SK-N-SH (cell line): ENCODE results near the gene BCL2L13. TPM values are rescaled to one million over a fixed set of nuclear protein-coding genes. Genes with fewer than 3 reads are reported as not detected.

ENCODE experiments used
- CTCF ChIA-PET: fragments of 300-600, 350-600 bp; formaldehyde crosslinking; extraction: SDS; loops from one replicate; lab custom pipeline; 2021; lab: Yijun Ruan, JAX
- POLR2A ChIA-PET: fragments of 350-600 bp; sonication (Branson Sonifier 250); formaldehyde crosslinking; extraction: SDS; loops from one replicate; lab custom pipeline; 2020; ENCODE audit warnings: antibody characterized with exemption, inconsistent platforms; lab: Yijun Ruan, JAX
- DNase-seq: peaks from one replicate; pipeline ENCODE4 v3.0.0; 2012
- H2AFZ ChIP-seq: fragments of 200-600 bp; sonication (generic); 2 replicates; pipeline ENCODE4 v1.8.1; 2016; ENCODE audit warnings: antibody characterized with exemption, mild to moderate bottlenecking, low read depth
- H3F3A ChIP-seq: fragments of 200-600 bp; sonication (generic); replicated peaks from 2 replicates; pipeline ENCODE3; 2016; ENCODE audit warnings: antibody characterized with exemption, mild to moderate bottlenecking; ENCODE audit not compliant: insufficient read depth
- H3K27ac ChIP-seq, 2 experiments: fragments of 200-500 bp in 1 of 2; fragments of 200-600 bp in 1 of 2; sonication (Bioruptor generic) in 1 of 2; sonication (generic), shearing (Covaris generic) in 1 of 2; 2 replicates each; pipeline versions ENCODE4 v1.5.1 to v1.6.1; 2014 to 2016; ENCODE audit warnings: low read depth in 2 of 2, inconsistent platforms in 1 of 2, low read length in 1 of 2, mild to moderate bottlenecking in 1 of 2, mixed read lengths in 1 of 2
- H3K27me3 ChIP-seq: fragments of 200-600 bp; sonication (generic), shearing (Covaris generic); 2 replicates; pipeline ENCODE4 v1.6.1; 2016; ENCODE audit warnings: mixed run types; ENCODE audit not compliant: insufficient read depth
- H3K36me3 ChIP-seq, 2 experiments: fragments of 200-500 bp in 1 of 2; fragments of 200-600 bp in 1 of 2; sonication (Bioruptor generic) in 1 of 2; sonication (generic) in 1 of 2; replicated peaks in 1 of 2; 2 replicates each; pipeline versions ENCODE3 to v1.5.1; 2014 to 2016; ENCODE audit warnings: low read length in 1 of 2, mild to moderate bottlenecking in 1 of 2; ENCODE audit not compliant: insufficient read depth in 2 of 2, control insufficient read depth in 1 of 2
- H3K4me1 ChIP-seq, 2 experiments: fragments of 200-500 bp in 1 of 2; fragments of 200-600 bp in 1 of 2; sonication (Bioruptor generic) in 1 of 2; sonication (generic), shearing (Covaris generic) in 1 of 2; 2 replicates each; pipeline versions ENCODE4 v1.5.1 to v1.6.1; 2014 to 2016; ENCODE audit warnings: low read depth in 1 of 2, low read length in 1 of 2, mixed run types in 1 of 2; ENCODE audit not compliant: insufficient read depth in 2 of 2, control insufficient read depth in 1 of 2
- H3K4me2 ChIP-seq: fragments of 200-600 bp; sonication (generic), shearing (Covaris generic); 2 replicates; pipeline ENCODE4 v1.6.1; 2017; ENCODE audit warnings: mixed run types
- H3K4me3 ChIP-seq, 2 experiments: fragments of 200-500 bp in 1 of 2; fragments of 200-600 bp in 1 of 2; sonication (Bioruptor generic) in 1 of 2; sonication (generic), shearing (Covaris generic) in 1 of 2; 2 replicates each; pipeline versions ENCODE4 v1.5.1 to v1.8.1; 2014 to 2016; ENCODE audit warnings: low read depth in 2 of 2, inconsistent platforms in 1 of 2, low read length in 1 of 2, mild to moderate bottlenecking in 1 of 2, mixed read lengths in 1 of 2, moderate library complexity in 1 of 2
- H3K79me2 ChIP-seq: fragments of 200-600 bp; sonication (generic); 2 replicates; pipeline ENCODE4 v1.8.1; 2017; ENCODE audit warnings: mild to moderate bottlenecking; ENCODE audit not compliant: insufficient read depth
- H3K9ac ChIP-seq: fragments of 200-600 bp; sonication (generic); 2 replicates; pipeline ENCODE4 v1.6.1; 2017; ENCODE audit warnings: mixed run types
- H3K9me2 ChIP-seq: fragments of 200-600 bp; sonication (generic); 2 replicates; pipeline ENCODE4 v1.6.1; 2017; ENCODE audit warnings: mixed run types
- H3K9me3 ChIP-seq: fragments of 200-600 bp; sonication (generic); 2 replicates; pipeline ENCODE4 v1.6.1; 2017; ENCODE audit warnings: mixed run types, mild to moderate bottlenecking, moderate library complexity
- H4K20me1 ChIP-seq: fragments of 200-600 bp; sonication (generic); 2 replicates; pipeline ENCODE4 v1.6.1; 2017; ENCODE audit warnings: mild to moderate bottlenecking, mixed run types; ENCODE audit not compliant: insufficient read depth
- CHD2 ChIP-seq: fragments of 150-350 bp; IDR thresholded peaks from 2 replicates; pipeline ENCODE4 v1.6.1; 2018; ENCODE audit warnings: low read length; ENCODE audit not compliant: partially characterized antibody
- EP300 ChIP-seq, 2 experiments: IDR thresholded peaks; 2 replicates each; pipeline versions ENCODE4 v1.4.0 to v1.6.1; 2012; ENCODE audit warnings: borderline replicate concordance in 1 of 2, low read depth in 1 of 2, low read length in 1 of 2
- EZH2phosphoT487 ChIP-seq: fragments of 200-600 bp; sonication (generic); IDR thresholded peaks from 2 replicates; pipeline ENCODE4 v1.6.1; 2017; ENCODE audit warnings: low read depth, mixed run types, mild to moderate bottlenecking, antibody characterized with exemption, moderate library complexity, borderline replicate concordance
- FOSL2 ChIP-seq: IDR thresholded peaks from 2 replicates; pipeline ENCODE4 v1.4.0; 2012; ENCODE audit warnings: low read depth, mild to moderate bottlenecking, moderate library complexity, borderline replicate concordance
- FOXJ3 ChIP-seq: sonication (generic); formaldehyde crosslinking; IDR thresholded peaks from 2 replicates; pipeline ENCODE4 v1.5.1; 2020; ENCODE audit warnings: mild to moderate bottlenecking, missing genetic modification reagents
- GABPA ChIP-seq: IDR thresholded peaks from 2 replicates; pipeline ENCODE4 v1.4.0; 2012; ENCODE audit warnings: low read depth, mild to moderate bottlenecking
- JUND ChIP-seq: IDR thresholded peaks from 2 replicates; pipeline ENCODE4 v1.4.0; 2012
- MXI1 ChIP-seq: IDR thresholded peaks from 2 replicates; pipeline ENCODE4 v1.6.1; 2012; ENCODE audit warnings: mild to moderate bottlenecking, low read depth, low read length, improper control_type of control experiment
- NFIC ChIP-seq: IDR thresholded peaks from 2 replicates; pipeline ENCODE4 v1.4.0; 2012; ENCODE audit warnings: borderline replicate concordance
- RFX5 ChIP-seq: IDR thresholded peaks from 2 replicates; pipeline ENCODE4 v1.6.1; 2012; ENCODE audit warnings: mild to moderate bottlenecking, improper control_type of control experiment, low read length
- RXRA ChIP-seq: IDR thresholded peaks from 2 replicates; pipeline ENCODE4 v1.4.0; 2012; ENCODE audit warnings: low read depth, mild to moderate bottlenecking, borderline replicate concordance
- SIN3A ChIP-seq: IDR thresholded peaks from 2 replicates; pipeline ENCODE4 v1.6.1; 2012; ENCODE audit warnings: low read depth, mild to moderate bottlenecking, low read length, moderate library complexity, borderline replicate concordance
- TAF1 ChIP-seq: IDR thresholded peaks from 2 replicates; pipeline ENCODE4 v1.6.1; 2012; ENCODE audit warnings: low read depth, mild to moderate bottlenecking, low read length, moderate library complexity, borderline replicate concordance
- TCF12 ChIP-seq: IDR thresholded peaks from 2 replicates; pipeline ENCODE4 v1.4.0; 2012
- TEAD4 ChIP-seq: IDR thresholded peaks from 2 replicates; pipeline ENCODE4 v1.4.0; 2012; ENCODE audit warnings: mild to moderate bottlenecking, borderline replicate concordance; ENCODE audit not compliant: insufficient read depth
- WGBS: methylation state at CpG from one replicate; pipeline ENCODE4 v1.1.6; 2017; ENCODE audit warnings: low lambda C conversion rate; 5-methylcytosine and 5-hydroxymethylcytosine counted together
- polyA plus RNA-seq, 3 experiments: library from polyadenylated mRNA; depleted of rRNA; stranded (reverse); fragments of >200 nt; gene quantifications; 2 replicates each; pipeline ENCODE4 v1.2.3, GENCODE V29; 2012
- TF ChIP-seq, protein P1 (sequence below): IDR thresholded peaks from 2 replicates; pipeline ENCODE4; 2012
- TF ChIP-seq, protein P2 (sequence below): IDR thresholded peaks from 2 replicates; pipeline ENCODE4 v1.4.0; 2012; ENCODE audit warnings: low read depth, borderline replicate concordance
- TF ChIP-seq, protein P3 (sequence below): fragments of 150-350 bp; IDR thresholded peaks from 2 replicates; pipeline ENCODE4 v1.6.1; 2017; ENCODE audit warnings: antibody characterized with exemption, low read length, low read depth, borderline replicate concordance

BCL2L13 gene
- polyA plus RNA-seq, 1 of the 3 experiments (the other 2 are of a cell fraction) = 37.1 TPM

DNA sequence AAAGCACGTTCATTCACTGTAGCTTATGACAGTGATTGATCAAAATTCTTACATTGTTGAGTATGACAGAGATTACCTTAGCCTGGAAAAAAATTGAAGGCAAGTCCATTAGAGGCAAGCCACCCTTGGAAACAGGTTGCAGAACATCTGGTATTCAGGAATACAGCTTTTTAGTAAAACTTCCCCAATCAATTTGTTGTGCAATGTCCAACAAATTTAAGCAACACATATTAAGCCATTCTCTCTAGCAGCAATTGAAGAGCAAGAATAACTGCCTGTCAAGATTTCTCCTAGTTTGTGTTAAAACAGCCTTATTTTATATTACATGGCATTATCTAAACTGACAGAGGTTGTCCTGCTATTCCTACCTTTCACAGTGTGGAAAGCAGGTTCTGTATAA is 37.0 kb downstream of the BCL2L13 start (continued):
- no peak for TF ChIP-seq RXRA
- TF ChIP-seq JUND = no peak
- TF ChIP-seq, protein P1, sequence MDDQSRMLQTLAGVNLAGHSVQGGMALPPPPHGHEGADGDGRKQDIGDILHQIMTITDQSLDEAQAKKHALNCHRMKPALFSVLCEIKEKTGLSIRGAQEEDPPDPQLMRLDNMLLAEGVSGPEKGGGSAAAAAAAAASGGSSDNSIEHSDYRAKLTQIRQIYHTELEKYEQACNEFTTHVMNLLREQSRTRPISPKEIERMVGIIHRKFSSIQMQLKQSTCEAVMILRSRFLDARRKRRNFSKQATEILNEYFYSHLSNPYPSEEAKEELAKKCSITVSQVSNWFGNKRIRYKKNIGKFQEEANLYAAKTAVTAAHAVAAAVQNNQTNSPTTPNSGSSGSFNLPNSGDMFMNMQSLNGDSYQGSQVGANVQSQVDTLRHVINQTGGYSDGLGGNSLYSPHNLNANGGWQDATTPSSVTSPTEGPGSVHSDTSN = no peak
- TF ChIP-seq, protein P2, sequence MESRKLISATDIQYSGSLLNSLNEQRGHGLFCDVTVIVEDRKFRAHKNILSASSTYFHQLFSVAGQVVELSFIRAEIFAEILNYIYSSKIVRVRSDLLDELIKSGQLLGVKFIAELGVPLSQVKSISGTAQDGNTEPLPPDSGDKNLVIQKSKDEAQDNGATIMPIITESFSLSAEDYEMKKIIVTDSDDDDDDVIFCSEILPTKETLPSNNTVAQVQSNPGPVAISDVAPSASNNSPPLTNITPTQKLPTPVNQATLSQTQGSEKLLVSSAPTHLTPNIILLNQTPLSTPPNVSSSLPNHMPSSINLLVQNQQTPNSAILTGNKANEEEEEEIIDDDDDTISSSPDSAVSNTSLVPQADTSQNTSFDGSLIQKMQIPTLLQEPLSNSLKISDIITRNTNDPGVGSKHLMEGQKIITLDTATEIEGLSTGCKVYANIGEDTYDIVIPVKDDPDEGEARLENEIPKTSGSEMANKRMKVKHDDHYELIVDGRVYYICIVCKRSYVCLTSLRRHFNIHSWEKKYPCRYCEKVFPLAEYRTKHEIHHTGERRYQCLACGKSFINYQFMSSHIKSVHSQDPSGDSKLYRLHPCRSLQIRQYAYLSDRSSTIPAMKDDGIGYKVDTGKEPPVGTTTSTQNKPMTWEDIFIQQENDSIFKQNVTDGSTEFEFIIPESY = no peak

DNA sequence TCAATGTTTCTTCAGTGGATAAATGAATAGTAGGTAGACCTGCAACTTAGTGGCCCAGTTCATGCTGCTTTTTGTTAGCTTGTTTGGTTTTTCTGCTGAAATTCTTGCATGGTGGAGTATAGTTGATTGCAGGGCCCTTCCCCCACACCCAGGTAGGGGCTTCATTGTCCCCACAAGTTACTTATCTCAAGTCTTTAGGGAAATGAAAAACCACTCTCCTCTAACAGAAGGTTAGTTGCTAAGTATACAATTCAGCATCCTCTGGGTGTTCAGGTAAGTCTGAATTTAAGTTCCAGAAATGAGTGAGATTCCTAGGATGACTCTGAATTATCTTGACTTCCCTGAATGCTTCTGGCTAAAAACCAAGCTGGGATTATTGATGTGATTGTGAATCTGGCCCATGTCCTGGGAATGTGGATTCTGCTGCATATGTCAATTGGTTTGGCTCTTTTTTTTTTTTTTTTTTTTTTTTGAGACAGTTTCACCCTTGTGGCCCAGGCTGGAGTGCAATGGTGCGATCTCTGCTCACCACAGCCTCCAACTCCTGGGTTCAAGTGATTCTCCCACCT is 40.3 kb downstream of the BCL2L13 start:
- H3K79me2 ChIP-seq = peaks cover 45% of the 10 kb centered on the region
- POLR2A ChIA-PET = no interaction called here
- no peaks in the 10 kb centered on the region for H3K36me3 ChIP-seq
- H3K9me2 ChIP-seq = no peaks in the 10 kb centered on the region
- no peaks in the 10 kb centered on the region for H3K9me3 ChIP-seq
- H3K27me3 ChIP-seq = no peaks in the 10 kb centered on the region
- H4K20me1 ChIP-seq = no peaks in the 10 kb centered on the region
- no peak overlapping the region for H3K27ac ChIP-seq
- no peak overlapping the region for H2AFZ ChIP-seq
- no peak for DNase-seq
- H3K4me2 ChIP-seq = no peak overlapping the region
- peaks cover 12% of the 10 kb centered on the region for H3F3A ChIP-seq
- WGBS = 100% methylated on average over 1 of the region's 1 CpG
- CTCF ChIA-PET = no interaction called here
- no peaks in the 10 kb centered on the region for H3K4me1 ChIP-seq
- H3K4me3 ChIP-seq = no peak overlapping the region
- no peak overlapping the region for H3K9ac ChIP-seq
- no peak for TF ChIP-seq MXI1
- TF ChIP-seq TCF12 = 0 out of 2 replicates have a peak, but pooled peaks have one; percentile 8

DNA sequence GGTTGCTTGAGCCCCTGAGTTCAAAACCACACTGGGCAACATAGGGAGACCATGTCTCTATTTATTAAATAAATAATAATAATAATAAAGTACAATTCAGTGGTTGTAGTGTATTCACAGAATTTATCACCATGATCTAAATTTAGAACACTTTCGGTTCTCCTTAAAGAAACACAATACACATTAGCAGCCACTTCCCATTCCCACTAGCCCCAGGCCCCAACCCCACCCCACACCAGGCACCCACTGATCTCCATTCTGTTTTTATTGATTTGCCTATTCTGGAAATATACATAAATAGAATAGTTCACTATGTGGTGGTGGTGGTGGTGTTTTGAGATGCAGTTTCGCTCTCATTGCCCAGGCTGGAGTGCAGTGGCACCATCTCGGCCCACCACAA is 45.7 kb downstream of the BCL2L13 start:
- Histone ChIP-seq H3K9me2 (no peaks in the 10 kb centered on the region), H3K4me3 (no peak overlapping the region), H3K9ac (no peak overlapping the region), H3K27ac (no peak overlapping the region), H3K9me3 (no peaks in the 10 kb centered on the region), H3F3A (peaks cover 12% of the 10 kb centered on the region), H2AFZ (no peak overlapping the region), H3K4me1 (no peaks in the 10 kb centered on the region), H3K27me3 (no peaks in the 10 kb centered on the region), H3K4me2 (no peak overlapping the region), H4K20me1 (no peaks in the 10 kb centered on the region), H3K79me2 (peaks cover 17% of the 10 kb centered on the region; the same call in 1 of the 2 replicates), H3K36me3 (peaks cover 0 to 8% of the 10 kb centered on the region in 2 experiments)
- ChIA-PET POLR2A (no interaction called here), CTCF (no interaction called here)
- DNase-seq = no peak
- 97% methylated on average over 3 of the region's 3 CpGs for WGBS
- no peak for TF ChIP-seq EZH2phosphoT487
- TF ChIP-seq TAF1 = no peak
- no peak for TF ChIP-seq FOSL2
- no peak for TF ChIP-seq FOXJ3 (CRISPR knock-in tag)
- no peak for TF ChIP-seq RFX5
- TF ChIP-seq, protein P3, sequence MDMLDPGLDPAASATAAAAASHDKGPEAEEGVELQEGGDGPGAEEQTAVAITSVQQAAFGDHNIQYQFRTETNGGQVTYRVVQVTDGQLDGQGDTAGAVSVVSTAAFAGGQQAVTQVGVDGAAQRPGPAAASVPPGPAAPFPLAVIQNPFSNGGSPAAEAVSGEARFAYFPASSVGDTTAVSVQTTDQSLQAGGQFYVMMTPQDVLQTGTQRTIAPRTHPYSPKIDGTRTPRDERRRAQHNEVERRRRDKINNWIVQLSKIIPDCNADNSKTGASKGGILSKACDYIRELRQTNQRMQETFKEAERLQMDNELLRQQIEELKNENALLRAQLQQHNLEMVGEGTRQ = no peak
- no peak for TF ChIP-seq GABPA
- no peak for TF ChIP-seq EP300 (IDR thresholded peaks at IDR 0.05; ENCODE audit: borderline replicate concordance in 1 of 2, low read depth in 1 of 2, low read length in 1 of 2)
- TF ChIP-seq CHD2 = no peak
- TF ChIP-seq TEAD4 = no peak
- TF ChIP-seq RXRA = no peak
- TF ChIP-seq SIN3A = no peak
- no peak for TF ChIP-seq MXI1
- no peak for TF ChIP-seq NFIC
